Stimulated activated CD8-positive, alpha-beta memory T cell treated with anti-CD3 and anti-CD28 coated beads, Interleukin-15, amount 100 ng/mL, for 1 hour (primary cell): ENCODE results near the gene NEB.
"Not testable (repeated sequence)": the region's sequence is repeated elsewhere in the genome, so short reads cannot be mapped to it uniquely, and the experiment has no call there.

Experiments
- DNase-seq: peaks from one replicate; pipeline ENCODE4 v3.0.0-alpha.2; 2020; ENCODE audit warnings: low read depth

The NEB gene

DNA sequence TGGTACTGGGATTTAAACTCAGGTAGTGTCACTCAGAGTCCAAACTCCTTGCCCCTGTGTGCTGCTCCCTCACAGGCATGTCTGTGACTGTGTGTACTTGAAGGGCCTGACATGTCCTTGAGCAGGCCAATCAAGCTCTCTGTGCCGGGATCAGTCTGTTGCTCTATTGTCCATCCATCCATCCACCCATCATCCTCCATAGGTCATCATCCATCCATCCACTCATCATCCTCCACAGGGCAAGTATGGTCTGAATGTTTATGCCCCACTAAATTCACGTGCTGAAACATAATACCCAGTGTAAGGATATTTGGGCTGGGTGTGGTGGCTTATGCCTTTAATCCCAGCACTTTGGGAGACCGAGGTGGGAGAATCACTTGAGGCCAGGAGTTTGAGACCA is 24.5 kb upstream of the NEB start:
- no peak for DNase-seq

GRCh38 chr2:151757861-151758260 is 23.6 kb upstream of the NEB start:
- no peak for DNase-seq

DNA sequence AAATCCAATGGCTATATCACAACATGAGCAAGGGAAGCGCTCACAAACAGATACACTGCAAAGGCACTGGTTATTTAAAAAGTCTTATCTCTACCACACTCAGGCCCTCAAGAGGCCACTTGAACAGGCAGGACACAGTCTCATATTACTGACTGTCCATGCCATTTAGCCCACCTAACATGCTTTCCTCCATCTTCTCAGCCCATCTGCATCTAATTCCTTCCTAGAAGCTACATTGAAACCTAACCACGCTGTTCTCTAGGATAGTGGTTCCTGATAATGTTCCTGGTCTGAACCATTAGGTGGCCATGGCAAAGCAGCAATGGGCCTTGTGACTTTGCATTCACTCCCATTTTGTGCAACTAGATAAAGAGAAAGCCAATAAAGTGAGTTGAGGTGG is 22.5 kb upstream of the NEB start:
- DNase-seq, result no peak

DNA sequence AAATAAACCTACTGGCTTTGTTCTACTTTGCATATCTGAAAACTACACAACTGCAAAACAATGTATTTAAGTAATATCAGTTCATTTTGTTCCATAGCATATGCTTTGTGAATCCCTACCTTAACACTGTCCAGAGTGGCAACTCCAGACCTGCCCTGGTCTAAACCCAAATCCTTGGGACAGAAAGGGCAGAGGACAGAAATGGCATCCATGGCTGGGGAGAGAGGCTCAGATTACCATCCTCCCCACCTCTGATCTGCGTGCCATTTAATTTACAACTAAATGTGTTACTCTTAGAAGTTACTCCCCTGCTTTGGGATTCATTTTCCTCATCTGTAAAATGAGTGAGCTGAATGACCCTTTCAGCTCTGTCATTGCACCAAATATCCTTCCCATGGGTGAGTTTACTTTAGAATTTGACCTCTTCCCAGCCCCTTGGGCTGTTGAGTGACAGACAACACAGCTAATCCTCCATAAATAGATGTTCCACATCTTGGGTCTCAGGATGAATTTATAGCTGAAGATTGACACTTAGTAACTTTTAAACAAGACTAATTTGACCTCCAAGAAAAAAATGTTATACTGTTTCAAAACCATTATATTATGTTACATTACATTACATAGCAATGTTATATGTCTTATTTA is 20.1 kb upstream of the NEB start:
- no peak for DNase-seq

DNA sequence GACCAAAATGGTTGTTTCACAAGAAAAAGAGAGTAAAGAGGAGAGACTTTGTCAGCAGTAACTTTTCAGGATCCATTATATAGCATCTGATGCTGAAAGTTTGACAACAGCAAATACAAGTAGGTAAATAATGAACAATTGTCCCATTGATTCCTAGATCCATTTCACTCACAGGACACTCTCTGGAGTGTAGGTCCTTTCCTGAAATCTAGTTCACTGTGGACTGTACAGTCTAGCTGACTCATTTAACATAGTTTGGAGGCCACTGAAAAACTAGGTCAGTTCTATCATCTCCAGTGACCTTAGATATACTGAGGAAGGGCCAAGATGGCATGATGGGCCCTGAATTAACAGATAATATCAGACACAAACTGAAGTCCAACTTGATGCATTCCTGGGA is 19.3 kb upstream of the NEB start:
- DNase-seq, result no peak

DNA sequence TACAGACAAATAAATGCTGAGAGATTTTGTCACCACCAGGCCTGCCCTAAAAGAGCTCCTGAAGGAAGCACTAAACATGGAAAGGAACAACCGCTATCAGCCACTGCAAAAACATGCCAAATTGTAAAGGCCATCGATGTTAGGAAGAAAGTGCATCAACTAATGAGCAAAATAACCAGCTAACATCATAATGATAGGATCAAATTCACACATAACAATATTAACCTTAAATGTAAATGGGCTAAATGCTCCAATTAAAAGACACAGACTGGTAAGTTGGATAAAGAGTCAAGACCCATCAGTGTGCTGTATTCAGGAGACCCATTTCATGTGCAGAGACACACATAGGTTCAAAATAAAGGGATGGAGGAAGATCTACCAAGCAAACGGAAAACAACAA is 11.0 kb upstream of the NEB start:
- DNase-seq, result not testable (repeated sequence)

GRCh38 chr2:151730262-151730975 is 3.9 kb downstream of the NEB start:
- no peak for DNase-seq

DNA sequence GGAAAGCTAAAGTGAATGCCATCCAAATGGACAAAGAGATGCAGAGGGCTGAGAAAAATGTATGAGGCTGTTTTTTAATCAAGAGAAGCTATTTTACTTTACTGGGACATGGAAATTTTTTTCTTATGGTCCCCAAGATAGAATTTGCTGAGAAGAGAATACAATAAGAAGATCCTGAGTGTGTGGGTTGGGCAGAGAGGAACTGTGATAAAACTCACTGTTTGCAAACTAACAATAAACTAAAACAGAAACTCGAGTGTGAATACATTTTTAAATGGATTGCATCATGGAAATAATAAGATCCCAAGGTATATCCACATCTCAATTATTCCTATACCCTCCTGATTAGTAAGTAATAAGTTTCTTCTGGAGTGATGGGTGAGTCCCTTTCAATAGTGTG is 4.4 kb downstream of the NEB start:
- no peak for DNase-seq

DNA sequence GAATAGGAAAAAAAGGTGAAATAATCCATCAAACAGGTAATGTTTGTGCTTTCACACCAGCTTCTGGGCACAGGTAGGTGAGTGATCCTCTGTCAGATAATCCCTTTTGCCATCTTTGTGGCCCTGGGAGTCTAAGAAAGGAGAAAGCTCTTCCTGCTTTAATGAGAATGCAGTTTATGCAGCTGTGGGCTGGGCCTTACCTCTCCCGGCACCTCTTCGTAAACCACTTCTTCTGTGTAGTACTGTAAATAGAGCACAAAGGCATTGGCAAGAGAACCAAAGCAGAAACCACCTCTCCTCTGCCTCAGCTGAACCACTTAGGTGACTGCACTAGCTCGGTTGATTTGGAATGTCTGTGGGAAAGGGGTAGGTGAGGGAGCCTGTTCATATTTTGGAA is 4.9 kb downstream of the NEB start:
- no peak for DNase-seq

- DNase-seq, result no peak
These were observed 5.4 kb downstream of the NEB start for GRCh38 chr2:151728804-151729414.

- DNase-seq, result no peak
These were observed 6.4 kb downstream of the NEB start for GRCh38 chr2:151727593-151728552.

GRCh38 chr2:151721161-151721560 is 13.1 kb downstream of the NEB start:
- DNase-seq, result no peak

- no peak for DNase-seq
These were observed 13.8 kb downstream of the NEB start for GRCh38 chr2:151720521-151720920.

DNA sequence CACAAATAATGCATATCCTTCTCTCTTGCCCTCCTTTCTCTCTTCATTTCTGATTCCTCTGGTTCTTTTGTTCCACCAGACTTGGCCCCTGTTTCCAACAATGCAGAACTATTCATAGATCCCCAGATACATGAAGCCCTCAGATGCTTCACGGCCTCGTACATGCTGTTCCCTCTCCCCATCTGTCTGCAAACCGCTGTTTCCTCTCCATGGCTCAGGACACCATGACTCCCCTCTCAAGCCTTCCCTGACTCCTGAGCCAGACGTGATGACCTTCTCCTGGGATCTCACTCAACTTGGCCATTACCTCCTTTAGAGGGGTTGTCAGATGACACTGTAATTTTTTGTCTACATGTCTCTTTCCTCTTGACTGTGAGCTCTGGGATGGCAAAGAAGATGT is 15.5 kb downstream of the NEB start:
- DNase-seq, result no peak

DNA sequence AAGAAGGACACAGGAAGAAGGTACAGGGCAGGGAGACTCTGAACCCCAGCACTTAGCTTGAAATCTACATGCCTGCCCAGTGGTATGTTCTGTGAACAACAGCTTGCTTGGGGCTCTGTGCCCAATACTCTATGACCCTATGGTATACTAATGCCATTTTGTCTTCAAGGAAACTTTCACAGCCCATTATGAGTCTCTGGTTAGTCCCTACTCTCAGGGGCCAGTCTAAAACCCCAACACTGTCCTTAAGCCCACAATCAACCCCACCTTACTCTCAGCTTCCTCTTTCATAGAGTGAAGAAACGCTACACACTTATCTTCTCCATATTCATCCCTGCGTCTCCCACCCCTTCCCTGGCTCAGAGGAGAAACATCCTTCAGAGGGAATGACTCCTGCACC is 16.0 kb downstream of the NEB start:
- no peak for DNase-seq

DNA sequence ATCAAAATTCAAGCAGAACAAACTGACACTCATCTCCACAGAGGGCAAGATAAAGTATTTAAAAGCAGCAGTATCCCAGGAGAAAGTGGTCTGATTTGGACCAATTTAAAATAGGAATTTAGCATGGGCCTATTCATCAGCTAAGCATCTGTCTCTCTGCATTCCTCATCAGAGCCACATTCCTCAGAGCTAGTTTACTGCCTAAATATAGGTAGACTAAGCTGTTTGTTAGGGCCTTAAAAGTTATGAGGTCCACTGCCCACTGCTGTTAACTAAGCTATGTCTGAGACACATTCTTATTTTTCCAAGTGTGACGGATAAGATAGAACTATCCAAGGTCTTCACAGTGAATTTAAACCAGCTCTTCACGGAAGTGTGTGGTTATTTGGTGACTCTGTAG is 17.6 kb downstream of the NEB start:
- DNase-seq, result no peak

DNA sequence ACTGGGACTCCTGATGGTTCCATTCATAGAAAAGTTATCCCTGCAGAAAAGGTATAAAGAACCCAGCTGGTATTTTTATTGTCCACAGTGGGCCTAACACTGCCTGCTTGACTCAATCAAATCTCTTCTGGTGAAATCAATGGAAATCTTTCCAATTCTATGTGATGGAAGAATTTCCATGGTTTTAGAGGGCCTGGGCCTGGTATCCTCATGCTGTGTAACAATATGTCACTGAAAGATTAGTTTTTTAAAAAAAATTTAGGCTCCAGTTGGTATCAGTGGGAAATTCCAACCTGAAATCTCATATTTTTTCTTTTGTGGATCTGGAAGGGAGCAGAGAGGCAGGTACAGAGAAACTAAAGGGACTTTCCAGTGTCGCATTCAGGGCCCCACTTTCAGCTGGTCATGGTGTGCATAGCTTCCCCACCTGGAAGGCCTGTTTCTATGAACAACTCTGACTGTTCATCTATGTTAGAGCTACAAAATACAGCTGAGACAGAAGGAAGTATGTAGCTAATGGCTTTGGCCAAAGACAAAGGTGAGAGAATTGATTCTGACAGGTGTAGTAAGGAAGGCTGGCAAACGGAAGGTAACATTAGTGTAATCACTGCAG is 20.9 kb downstream of the NEB start:
- no peak for DNase-seq

DNA sequence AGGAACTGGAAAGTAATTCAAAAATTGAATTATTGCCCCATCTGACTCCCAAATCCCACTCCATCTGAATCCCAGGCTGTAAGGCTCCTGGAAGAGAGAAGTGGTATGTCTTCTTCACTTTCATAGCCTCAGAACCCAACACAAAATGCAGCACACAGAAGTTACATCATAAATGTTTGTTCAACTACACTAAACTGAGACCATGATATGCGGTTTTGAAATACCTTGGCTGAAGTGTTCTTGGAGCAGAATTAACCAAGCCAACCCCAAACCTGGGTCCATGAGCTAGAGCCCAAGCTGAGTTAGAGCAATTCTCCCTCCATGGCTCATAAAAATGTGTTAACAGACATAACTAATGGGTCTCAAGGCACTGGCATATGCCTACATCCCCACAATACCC is 23.3 kb downstream of the NEB start:
- no peak for DNase-seq

- no peak for DNase-seq
These were observed 25.5 kb downstream of the NEB start for GRCh38 chr2:151708788-151709187.

- no peak for DNase-seq
These were observed 26.4 kb downstream of the NEB start for GRCh38 chr2:151707857-151708256.

GRCh38 chr2:151704480-151704961 is 29.8 kb downstream of the NEB start:
- not testable (repeated sequence) for DNase-seq

DNA sequence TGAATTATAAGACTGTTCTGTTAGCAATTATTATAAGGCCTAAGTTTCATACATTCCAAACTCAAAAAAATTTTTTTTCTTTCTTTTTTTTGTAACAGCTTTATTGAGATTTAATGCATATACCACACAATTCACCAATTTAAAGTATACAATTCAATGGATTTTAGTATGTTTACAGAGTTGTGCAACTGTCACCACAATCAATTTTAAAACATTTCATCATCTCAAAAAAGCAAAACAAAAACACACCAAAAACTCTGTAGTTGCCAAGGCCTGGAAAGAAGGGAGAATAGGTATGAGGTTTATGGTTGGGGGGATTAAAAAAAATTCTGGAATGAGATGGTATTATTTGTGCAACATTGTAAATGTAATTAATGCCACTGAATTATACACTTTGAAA is 36.1 kb downstream of the NEB start:
- DNase-seq, result not testable (repeated sequence)
